Measurements from ENCODE around the gene CACNB2.

The CACNB2 gene

DNA sequence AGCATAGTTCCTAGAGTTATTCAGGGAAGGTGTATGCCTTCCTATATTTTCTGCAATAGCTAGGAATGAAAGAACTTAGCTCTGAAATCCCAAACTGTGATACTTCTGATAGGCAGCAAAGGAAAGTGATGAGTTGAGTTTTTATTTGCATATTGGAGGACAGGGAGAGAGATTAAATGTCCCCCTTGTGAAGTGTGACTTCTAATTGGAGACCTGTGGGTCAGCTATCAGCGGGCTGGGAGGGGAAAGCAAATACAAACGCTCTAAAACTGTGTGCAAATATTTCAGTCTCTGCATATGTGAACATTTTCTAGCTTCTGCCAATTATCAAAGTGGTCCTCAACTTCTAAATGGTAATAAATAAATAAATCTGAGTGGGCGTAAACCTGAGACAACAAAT, 203.3 kb downstream of the CACNB2 start:
- no peak overlapping the region for H3K27ac ChIP-seq (ENCODE audit: insufficient read depth, low read length, poor library complexity, severe bottlenecking)
- no peaks in the 10 kb centered on the region for H3K36me3 ChIP-seq (ENCODE audit: control insufficient read depth, insufficient read depth, low read length)
- H3K27me3 ChIP-seq (replicated peaks; ENCODE audit: control insufficient read depth, insufficient read depth, low read length, poor library complexity, severe bottlenecking) = no peaks in the 10 kb centered on the region
- DNase-seq = no peak
- H3K4me3 ChIP-seq (ENCODE audit: insufficient read depth, low read depth, low read length, poor library complexity, severe bottlenecking) = no peak overlapping the region
- H3K4me1 ChIP-seq (ENCODE audit: control insufficient read depth, insufficient read depth, low read length, poor library complexity, severe bottlenecking) = no peaks in the 10 kb centered on the region
- no peaks in the 10 kb centered on the region for H3K9me3 ChIP-seq (ENCODE audit: control insufficient read depth, low read length)

GRCh38 chr10:18345308-18345707, 205.1 kb downstream of the CACNB2 start:
- H3K27me3 ChIP-seq (replicated peaks; ENCODE audit: control insufficient read depth, insufficient read depth, low read length, poor library complexity, severe bottlenecking) = no peaks in the 10 kb centered on the region
- no peaks in the 10 kb centered on the region for H3K9me3 ChIP-seq (ENCODE audit: control insufficient read depth, low read length)
- DNase-seq = no peak
- no peaks in the 10 kb centered on the region for H3K4me1 ChIP-seq (ENCODE audit: control insufficient read depth, insufficient read depth, low read length, poor library complexity, severe bottlenecking)
- no peak overlapping the region for H3K4me3 ChIP-seq (ENCODE audit: insufficient read depth, low read depth, low read length, poor library complexity, severe bottlenecking)
- H3K36me3 ChIP-seq (ENCODE audit: control insufficient read depth, insufficient read depth, low read length) = no peaks in the 10 kb centered on the region
- H3K27ac ChIP-seq (ENCODE audit: insufficient read depth, low read length, poor library complexity, severe bottlenecking) = no peak overlapping the region

DNA sequence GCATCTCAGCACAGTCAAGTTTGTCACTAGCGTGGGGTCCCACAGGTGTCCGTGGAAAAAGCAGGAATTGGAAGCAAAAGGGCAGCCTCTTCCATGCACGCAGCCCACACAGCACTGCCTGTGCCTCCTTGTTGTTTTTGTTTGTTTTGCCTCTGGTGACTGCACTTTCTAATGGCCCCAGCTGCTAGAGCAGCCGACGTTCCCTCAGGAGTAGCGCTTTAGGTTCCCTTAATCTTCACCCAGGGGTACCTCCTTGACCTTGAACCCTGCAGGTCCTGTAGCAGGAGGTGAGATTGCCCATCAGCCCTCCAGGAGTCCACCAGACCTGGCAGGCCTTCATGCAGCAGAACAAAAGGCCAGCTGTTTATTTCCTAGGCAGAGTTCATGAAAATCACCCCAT, 210.1 kb downstream of the CACNB2 start:
- Histone ChIP-seq H3K27me3 (replicated peaks; ENCODE audit: control insufficient read depth, insufficient read depth, low read length, poor library complexity, severe bottlenecking) (no peaks in the 10 kb centered on the region), H3K9me3 (ENCODE audit: control insufficient read depth, low read length) (no peaks in the 10 kb centered on the region), H3K36me3 (ENCODE audit: control insufficient read depth, insufficient read depth, low read length) (no peaks in the 10 kb centered on the region), H3K27ac (ENCODE audit: insufficient read depth, low read length, poor library complexity, severe bottlenecking) (no peak overlapping the region), H3K4me1 (ENCODE audit: control insufficient read depth, insufficient read depth, low read length, poor library complexity, severe bottlenecking) (no peaks in the 10 kb centered on the region), H3K4me3 (ENCODE audit: insufficient read depth, low read depth, low read length, poor library complexity, severe bottlenecking) (no peak overlapping the region)
- no peak for DNase-seq

DNA sequence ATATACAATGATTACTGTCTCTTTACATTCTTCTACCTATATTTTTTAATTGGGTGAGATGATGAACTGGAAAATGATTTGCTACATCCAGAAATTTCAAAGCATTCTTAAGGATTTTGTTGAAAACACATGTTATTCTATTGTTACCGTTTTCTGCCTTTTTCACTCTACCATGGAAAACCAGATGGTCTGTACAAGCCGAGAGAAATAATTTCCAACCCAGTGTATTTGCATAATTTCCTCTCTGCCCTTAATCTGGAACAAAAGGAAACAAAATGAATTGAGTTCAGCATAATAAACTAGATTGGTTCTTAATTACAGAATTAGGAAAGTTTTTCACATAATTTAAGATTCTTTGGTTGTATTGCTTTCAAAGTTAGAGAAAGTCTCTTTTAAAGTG, 211.2 kb downstream of the CACNB2 start:
- no peak overlapping the region for H3K27ac ChIP-seq (ENCODE audit: insufficient read depth, low read length, poor library complexity, severe bottlenecking)
- no peaks in the 10 kb centered on the region for H3K27me3 ChIP-seq (replicated peaks; ENCODE audit: control insufficient read depth, insufficient read depth, low read length, poor library complexity, severe bottlenecking)
- H3K9me3 ChIP-seq (ENCODE audit: control insufficient read depth, low read length) = no peaks in the 10 kb centered on the region

GRCh38 chr10:18352175-18352574, 212.0 kb downstream of the CACNB2 start:
- no peaks in the 10 kb centered on the region for H3K27me3 ChIP-seq (replicated peaks; ENCODE audit: control insufficient read depth, insufficient read depth, low read length, poor library complexity, severe bottlenecking)
- no peaks in the 10 kb centered on the region for H3K9me3 ChIP-seq (ENCODE audit: control insufficient read depth, low read length)
- no peak overlapping the region for H3K4me3 ChIP-seq (ENCODE audit: insufficient read depth, low read depth, low read length, poor library complexity, severe bottlenecking)
- DNase-seq = no peak
- no peak overlapping the region for H3K27ac ChIP-seq (ENCODE audit: insufficient read depth, low read length, poor library complexity, severe bottlenecking)
- H3K36me3 ChIP-seq (ENCODE audit: control insufficient read depth, insufficient read depth, low read length) = no peaks in the 10 kb centered on the region
- H3K4me1 ChIP-seq (ENCODE audit: control insufficient read depth, insufficient read depth, low read length, poor library complexity, severe bottlenecking) = no peaks in the 10 kb centered on the region

More for the DNA sequence above, 211.2 kb downstream of the CACNB2 start:
- no peak overlapping the region for H3K4me3 ChIP-seq (ENCODE audit: insufficient read depth, low read depth, low read length, poor library complexity, severe bottlenecking)
- no peaks in the 10 kb centered on the region for H3K4me1 ChIP-seq (ENCODE audit: control insufficient read depth, insufficient read depth, low read length, poor library complexity, severe bottlenecking)
- DNase-seq = no peak
- H3K36me3 ChIP-seq (ENCODE audit: control insufficient read depth, insufficient read depth, low read length) = no peaks in the 10 kb centered on the region

DNA sequence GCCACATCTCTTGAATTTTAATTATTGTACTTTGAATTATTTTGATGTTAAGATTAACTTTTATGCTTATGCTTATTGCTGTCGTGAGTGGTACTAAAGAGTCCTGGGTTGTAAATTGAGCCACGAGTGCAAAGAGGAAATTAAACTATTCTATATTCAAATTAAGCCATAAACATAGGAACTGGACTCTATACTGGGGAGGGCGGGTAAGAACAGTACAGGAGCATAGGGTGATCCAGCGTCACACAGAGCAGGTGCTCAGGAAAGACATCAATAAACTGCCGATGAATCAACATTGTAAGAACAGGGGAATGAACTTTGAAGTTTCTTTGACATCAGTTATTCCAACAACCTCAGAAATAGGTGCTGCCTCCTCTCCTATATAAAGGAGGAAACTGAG, 219.6 kb downstream of the CACNB2 start:
- Histone ChIP-seq H3K36me3 (ENCODE audit: control insufficient read depth, insufficient read depth, low read length) (no peaks in the 10 kb centered on the region), H3K4me1 (ENCODE audit: control insufficient read depth, insufficient read depth, low read length, poor library complexity, severe bottlenecking) (no peaks in the 10 kb centered on the region), H3K27ac (ENCODE audit: insufficient read depth, low read length, poor library complexity, severe bottlenecking) (no peak overlapping the region), H3K4me3 (ENCODE audit: insufficient read depth, low read depth, low read length, poor library complexity, severe bottlenecking) (no peak overlapping the region), H3K9me3 (ENCODE audit: control insufficient read depth, low read length) (no peaks in the 10 kb centered on the region), H3K27me3 (replicated peaks; ENCODE audit: control insufficient read depth, insufficient read depth, low read length, poor library complexity, severe bottlenecking) (no peaks in the 10 kb centered on the region)
- DNase-seq = no peak

DNA sequence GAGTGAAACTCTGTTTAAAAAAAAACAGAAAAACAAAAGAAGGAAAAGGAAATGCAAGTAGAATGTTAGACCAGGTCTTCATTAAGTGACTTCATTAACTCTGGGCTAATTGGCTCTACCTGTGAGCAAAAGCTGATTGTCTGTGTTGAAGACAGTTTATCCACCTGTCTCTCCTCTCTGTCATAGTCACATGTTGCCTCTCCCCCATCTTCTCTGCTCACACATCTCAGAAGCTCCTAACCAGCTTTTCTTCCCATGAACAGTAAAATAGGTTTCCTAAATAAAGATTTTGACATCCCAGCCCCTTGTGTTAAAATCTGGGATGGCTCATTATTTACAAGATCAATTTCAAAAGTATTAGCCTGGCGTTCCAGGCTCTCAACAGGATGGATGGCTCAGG, 222.7 kb downstream of the CACNB2 start:
- Histone ChIP-seq H3K36me3 (ENCODE audit: control insufficient read depth, insufficient read depth, low read length) (no peaks in the 10 kb centered on the region), H3K9me3 (ENCODE audit: control insufficient read depth, low read length) (no peaks in the 10 kb centered on the region), H3K27me3 (replicated peaks; ENCODE audit: control insufficient read depth, insufficient read depth, low read length, poor library complexity, severe bottlenecking) (no peaks in the 10 kb centered on the region), H3K27ac (ENCODE audit: insufficient read depth, low read length, poor library complexity, severe bottlenecking) (no peak overlapping the region), H3K4me1 (ENCODE audit: control insufficient read depth, insufficient read depth, low read length, poor library complexity, severe bottlenecking) (no peaks in the 10 kb centered on the region), H3K4me3 (ENCODE audit: insufficient read depth, low read depth, low read length, poor library complexity, severe bottlenecking) (no peak overlapping the region)
- DNase-seq = no peak

DNA sequence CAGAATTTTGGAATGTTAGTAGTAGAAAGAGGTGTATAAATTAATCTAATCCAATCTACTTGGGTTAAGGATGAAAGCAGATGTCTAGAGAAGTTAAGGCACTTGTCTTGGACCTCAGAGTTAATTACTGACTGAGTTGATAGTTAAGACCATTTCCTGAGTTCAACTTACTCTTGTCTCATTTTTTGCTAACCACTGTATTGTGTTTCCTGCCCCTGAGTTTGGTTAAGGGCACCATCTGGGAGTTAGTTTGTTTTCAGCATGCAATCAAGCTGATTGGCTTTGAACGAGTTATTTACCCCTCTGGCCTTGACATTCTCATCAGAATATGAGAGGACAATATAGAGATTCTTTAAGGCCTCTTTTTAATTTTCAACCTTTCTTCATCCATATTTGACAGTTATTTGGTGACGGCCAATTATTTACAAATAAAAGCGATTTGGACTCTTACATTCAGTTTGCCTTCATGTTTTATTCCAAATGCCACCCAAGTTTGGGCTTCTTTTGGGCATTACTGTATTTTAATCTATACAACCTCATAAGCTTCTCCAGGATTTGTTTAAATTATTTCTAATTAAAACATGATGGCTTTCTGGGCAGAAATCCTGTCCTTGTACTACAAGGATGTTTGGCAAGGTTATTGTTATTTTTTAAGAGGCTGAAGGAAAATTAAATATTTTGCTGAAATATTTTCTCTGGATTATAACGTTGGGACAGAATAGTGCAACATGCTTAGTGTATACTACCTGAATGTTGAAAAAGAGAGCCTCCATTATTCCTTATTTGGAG, 225.0 kb downstream of the CACNB2 start:
- H3K9me3 ChIP-seq (ENCODE audit: control insufficient read depth, low read length) = no peaks in the 10 kb centered on the region
- H3K4me1 ChIP-seq (ENCODE audit: control insufficient read depth, insufficient read depth, low read length, poor library complexity, severe bottlenecking) = no peaks in the 10 kb centered on the region
- no peak overlapping the region for H3K27ac ChIP-seq (ENCODE audit: insufficient read depth, low read length, poor library complexity, severe bottlenecking)
- H3K27me3 ChIP-seq (replicated peaks; ENCODE audit: control insufficient read depth, insufficient read depth, low read length, poor library complexity, severe bottlenecking) = no peaks in the 10 kb centered on the region
- no peaks in the 10 kb centered on the region for H3K36me3 ChIP-seq (ENCODE audit: control insufficient read depth, insufficient read depth, low read length)
- H3K4me3 ChIP-seq (ENCODE audit: insufficient read depth, low read depth, low read length, poor library complexity, severe bottlenecking) = no peak overlapping the region
- DNase-seq = no peak

DNA sequence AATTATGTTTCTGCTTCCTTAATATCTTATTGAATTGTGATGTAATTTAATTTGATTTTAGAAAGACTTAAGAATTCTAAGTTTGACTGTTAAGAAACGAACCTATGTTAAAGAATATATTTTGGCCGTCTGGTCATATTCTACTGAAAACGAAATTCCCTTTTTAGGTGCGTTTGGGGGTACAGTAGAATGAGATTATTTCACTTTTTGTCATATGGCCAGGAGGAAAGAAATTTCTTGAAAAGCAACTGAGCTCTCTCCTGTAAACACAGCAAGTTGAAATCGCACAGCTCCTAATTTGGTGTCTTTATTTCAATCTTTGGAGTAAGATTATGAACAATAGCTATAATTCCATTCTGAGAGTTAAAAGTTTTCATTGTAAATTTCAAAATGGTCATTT, 227.6 kb downstream of the CACNB2 start:
- H3K36me3 ChIP-seq (ENCODE audit: control insufficient read depth, insufficient read depth, low read length) = no peaks in the 10 kb centered on the region
- DNase-seq = no peak
- H3K9me3 ChIP-seq (ENCODE audit: control insufficient read depth, low read length) = no peaks in the 10 kb centered on the region
- no peaks in the 10 kb centered on the region for H3K4me1 ChIP-seq (ENCODE audit: control insufficient read depth, insufficient read depth, low read length, poor library complexity, severe bottlenecking)
- H3K4me3 ChIP-seq (ENCODE audit: insufficient read depth, low read depth, low read length, poor library complexity, severe bottlenecking) = no peak overlapping the region
- no peak overlapping the region for H3K27ac ChIP-seq (ENCODE audit: insufficient read depth, low read length, poor library complexity, severe bottlenecking)
- H3K27me3 ChIP-seq (replicated peaks; ENCODE audit: control insufficient read depth, insufficient read depth, low read length, poor library complexity, severe bottlenecking) = no peaks in the 10 kb centered on the region

- H3K4me3 ChIP-seq (ENCODE audit: insufficient read depth, low read depth, low read length, poor library complexity, severe bottlenecking) = no peak overlapping the region
- H3K27ac ChIP-seq (ENCODE audit: insufficient read depth, low read length, poor library complexity, severe bottlenecking) = no peak overlapping the region
- no peaks in the 10 kb centered on the region for H3K36me3 ChIP-seq (ENCODE audit: control insufficient read depth, insufficient read depth, low read length)
- H3K9me3 ChIP-seq (ENCODE audit: control insufficient read depth, low read length) = no peaks in the 10 kb centered on the region
- H3K27me3 ChIP-seq (replicated peaks; ENCODE audit: control insufficient read depth, insufficient read depth, low read length, poor library complexity, severe bottlenecking) = no peaks in the 10 kb centered on the region
- H3K4me1 ChIP-seq (ENCODE audit: control insufficient read depth, insufficient read depth, low read length, poor library complexity, severe bottlenecking) = no peaks in the 10 kb centered on the region
- no peak for DNase-seq
Measured at GRCh38 chr10:18368273-18368672, 228.0 kb downstream of the CACNB2 start.
